ENCODE measurements around the gene MAP2K3. TPM values are rescaled to one million over a fixed set of nuclear protein-coding genes. Genes with fewer than 3 reads are reported as not detected.

Gene MAP2K3
- total and polyA plus RNA-seq, 2 of the 4 experiments (the other 2 are of a cell fraction): 23.5 to 82.2 TPM

- 86% methylated on average over 2 of the region's 14 CpGs; no CpG with 5 or more reads in 1 of the 2 experiments for WGBS, 2 experiments (ENCODE audit: extremely low coverage in 2 of 2, insufficient read length in 1 of 2)
- Histone ChIP-seq H3K4ac (ENCODE audit: low read depth, low read length) (no peak overlapping the region), H2BK15ac (ENCODE audit: low read depth, low read length) (no peak overlapping the region), H2BK20ac (ENCODE audit: low read depth, low read length) (no peak overlapping the region), H3K27ac (ENCODE audit: insufficient read depth, low read length) (no peak overlapping the region), H3K18ac (ENCODE audit: low read depth, low read length) (no peak overlapping the region), H3K23ac (ENCODE audit: low read depth, low read length) (no peak overlapping the region), H3K27me3 (ENCODE audit: control insufficient read depth, insufficient read depth, low read length) (no peaks in the 10 kb centered on the region), H3K4me1 (ENCODE audit: control insufficient read depth, insufficient read depth, low read length) (peaks cover 11% of the 10 kb centered on the region), H2BK5ac (ENCODE audit: low read depth, low read length, poor library complexity, severe bottlenecking) (no peak overlapping the region), H2AK5ac (ENCODE audit: low read depth, low read length) (no peak overlapping the region), H4K5ac (ENCODE audit: low read depth, low read length) (no peak overlapping the region), H3K36me3 (ENCODE audit: control insufficient read depth, insufficient read depth, low read length) (no peaks in the 10 kb centered on the region), H3K4me2 (ENCODE audit: low read depth, low read length) (no peak overlapping the region), H3K4me3 (ENCODE audit: insufficient read depth, low read depth, low read length) (no peak overlapping the region), H3K79me1 (ENCODE audit: low read depth in 1 of 2, low read length in 2 of 2) (no peaks in the 10 kb centered on the region; a peak in 1 of 4 replicates), H2AFZ (replicated peaks; ENCODE audit: low read length, poor library complexity) (no peak overlapping the region), H3K9me1 (ENCODE audit: insufficient read depth, low read length) (no peaks in the 10 kb centered on the region), H3K56ac (ENCODE audit: extremely low read depth, insufficient read depth, low read length) (no peak overlapping the region), H3K9ac (ENCODE audit: low read depth, low read length) (no peak overlapping the region), H4K8ac (ENCODE audit: low read depth in 2 of 2, low read length in 2 of 2) (no peak overlapping the region), H4K91ac (ENCODE audit: insufficient read depth, low read depth, low read length) (no peak overlapping the region), H3K14ac (replicated peaks; ENCODE audit: low read depth, low read length) (no peak overlapping the region), H2BK120ac (ENCODE audit: low read depth, low read length) (no peak overlapping the region), H3K9me3 (ENCODE audit: control insufficient read depth, insufficient read depth, low read length) (no peaks in the 10 kb centered on the region), H2AK9ac (replicated peaks; ENCODE audit: low read depth, low read length, poor library complexity) (no peak overlapping the region), H4K20me1 (ENCODE audit: insufficient read depth, low read length) (no peaks in the 10 kb centered on the region)
- in situ Hi-C loops (cut with MboI; ENCODE audit: low sequenced_read_pairs) (no loop called here), dilution Hi-C loops (cut with HindIII; ENCODE audit: low sequenced_read_pairs, unreplicated experiment) (no loop called here), intact Hi-C loops (cut with micrococcal nuclease) (no loop called here)
- POLR2A ChIA-PET (ENCODE audit: unreplicated experiment): interaction anchor here (0.6 kb wide), 1 partner anchor 20 kb away, joined by 3 read pairs; the partner anchor contains the start of gene NATD1
- no TSS peak for BruUV-seq (replicated peaks)
- no peak for DNase-seq
- TF ChIP-seq MXI1 (IDR thresholded peaks at IDR 0.05; ENCODE audit: borderline replicate concordance, low read depth, low read length) (no peak), MAFK (IDR thresholded peaks at IDR 0.05; ENCODE audit: low read depth, low read length) (no peak), CHD1 (IDR thresholded peaks at IDR 0.05; ENCODE audit: low read depth, low read length) (no peak), CEBPB (IDR thresholded peaks at IDR 0.05; ENCODE audit: low read depth, low read length) (no peak), MAZ (IDR thresholded peaks at IDR 0.05; ENCODE audit: borderline replicate concordance, low read depth, low read length) (no peak), RFX5 (IDR thresholded peaks at IDR 0.05; ENCODE audit: low read depth, low read length) (no peak), POLR2A (IDR thresholded peaks at IDR 0.05; ENCODE audit: low read depth, low read length) (no peak), NFE2L2 (IDR thresholded peaks at IDR 0.05; ENCODE audit: low read depth, low read length) (no peak), USF2 (IDR thresholded peaks at IDR 0.05; ENCODE audit: low read depth, low read length) (no peak), FOS (IDR thresholded peaks at IDR 0.05; ENCODE audit: low read depth, low read length) (no peak), SMC3 (IDR thresholded peaks at IDR 0.05; ENCODE audit: low read depth, low read length) (no peak), ELK1 (IDR thresholded peaks at IDR 0.05; ENCODE audit: borderline replicate concordance, low read depth, low read length) (no peak), BHLHE40 (IDR thresholded peaks at IDR 0.05; ENCODE audit: low read depth, low read length) (no peak)
- CTCF ChIA-PET: no interaction called here
- no peak for ATAC-seq (ENCODE audit: low read depth)
These were observed 11.4 kb upstream of the MAP2K3 start for GRCh38 chr17:21272881-21273792.
